HEK293T (cell line): ENCODE data around the gene ZNF718.
"Not testable (repeated sequence)": the region's sequence is repeated elsewhere in the genome, so short reads cannot be mapped to it uniquely, and the experiment has no call there.

Experiments used
- CTCF ChIA-PET: fragments of 350-600 bp; formaldehyde crosslinking; extraction: SDS; loops from one replicate; lab custom pipeline; 2021; ENCODE audit warnings: antibody characterized with exemption, inconsistent platforms; lab: Yijun Ruan, JAX
- POLR2A ChIA-PET: fragments of 350-600 bp; formaldehyde crosslinking; extraction: SDS; loops from one replicate; lab custom pipeline; 2020; ENCODE audit warnings: antibody characterized with exemption, inconsistent platforms; lab: Yijun Ruan, JAX
- DNase-seq: peaks from one replicate; pipeline ENCODE4 v3.0.0; 2012; ENCODE audit warnings: mixed read lengths; ENCODE audit errors: extremely low spot score
- ARNT ChIP-seq: fragments of 450-650 bp; IDR thresholded peaks from 2 replicates; pipeline ENCODE4 v1.6.1; 2017; ENCODE audit warnings: mild to moderate bottlenecking
- BHLHE40 ChIP-seq: fragments of 450-650 bp; IDR thresholded peaks from 2 replicates; pipeline ENCODE4 v1.6.1; 2016; ENCODE audit warnings: mild to moderate bottlenecking, moderate library complexity, borderline replicate concordance
- CTBP1 ChIP-seq: fragments of 450-650 bp; IDR thresholded peaks from 2 replicates; pipeline ENCODE4 v1.6.1; 2016; ENCODE audit warnings: borderline replicate concordance
- ELF4 ChIP-seq: fragments of 450-650 bp; IDR thresholded peaks from 2 replicates; pipeline ENCODE4 v1.6.1; 2017; ENCODE audit warnings: antibody characterized with exemption
- FOXA1 ChIP-seq: fragments of 450-650 bp; IDR thresholded peaks from 2 replicates; pipeline ENCODE4 v1.6.1; 2016; ENCODE audit warnings: mild to moderate bottlenecking
- FOXK2 ChIP-seq: fragments of 450-650 bp; IDR thresholded peaks from 2 replicates; pipeline ENCODE4 v1.6.1; 2016; ENCODE audit warnings: mild to moderate bottlenecking
- FOXM1 ChIP-seq: fragments of 450-650 bp; IDR thresholded peaks from 2 replicates; pipeline ENCODE4 v1.6.1; 2017; ENCODE audit warnings: mild to moderate bottlenecking, borderline replicate concordance
- HDGF ChIP-seq: fragments of 450-650 bp; IDR thresholded peaks from 2 replicates; pipeline ENCODE4 v1.6.1; 2017; ENCODE audit warnings: antibody characterized with exemption, borderline replicate concordance
- L3MBTL2 ChIP-seq: fragments of 450-650 bp; conservative IDR thresholded peaks from 2 replicates; pipeline ENCODE4 v1.6.1; 2016; ENCODE audit warnings: mild to moderate bottlenecking
- LEF1 ChIP-seq: fragments of 450-650 bp; IDR thresholded peaks from 2 replicates; pipeline ENCODE4 v1.6.1; 2017; ENCODE audit warnings: mild to moderate bottlenecking, borderline replicate concordance
- NFRKB ChIP-seq: fragments of 450-650 bp; IDR thresholded peaks from 2 replicates; pipeline ENCODE4 v1.6.1; 2016; ENCODE audit warnings: mild to moderate bottlenecking, moderate library complexity
- PKNOX1 ChIP-seq: fragments of 450-650 bp; IDR thresholded peaks from 2 replicates; pipeline ENCODE4 v1.6.1; 2016
- SP1 ChIP-seq: fragments of 450-650 bp; IDR thresholded peaks from 2 replicates; pipeline ENCODE4 v1.6.1; 2017
- SUZ12 ChIP-seq: fragments of 450-650 bp; IDR thresholded peaks from 2 replicates; pipeline ENCODE4 v1.6.1; 2016; ENCODE audit warnings: mild to moderate bottlenecking
- TARDBP ChIP-seq: fragments of 450-650 bp; IDR thresholded peaks from 2 replicates; pipeline ENCODE4 v1.6.1; 2016
- ZNF384 ChIP-seq: fragments of 450-650 bp; IDR thresholded peaks from 2 replicates; pipeline ENCODE4 v1.6.1; 2016

Gene ZNF718

DNA sequence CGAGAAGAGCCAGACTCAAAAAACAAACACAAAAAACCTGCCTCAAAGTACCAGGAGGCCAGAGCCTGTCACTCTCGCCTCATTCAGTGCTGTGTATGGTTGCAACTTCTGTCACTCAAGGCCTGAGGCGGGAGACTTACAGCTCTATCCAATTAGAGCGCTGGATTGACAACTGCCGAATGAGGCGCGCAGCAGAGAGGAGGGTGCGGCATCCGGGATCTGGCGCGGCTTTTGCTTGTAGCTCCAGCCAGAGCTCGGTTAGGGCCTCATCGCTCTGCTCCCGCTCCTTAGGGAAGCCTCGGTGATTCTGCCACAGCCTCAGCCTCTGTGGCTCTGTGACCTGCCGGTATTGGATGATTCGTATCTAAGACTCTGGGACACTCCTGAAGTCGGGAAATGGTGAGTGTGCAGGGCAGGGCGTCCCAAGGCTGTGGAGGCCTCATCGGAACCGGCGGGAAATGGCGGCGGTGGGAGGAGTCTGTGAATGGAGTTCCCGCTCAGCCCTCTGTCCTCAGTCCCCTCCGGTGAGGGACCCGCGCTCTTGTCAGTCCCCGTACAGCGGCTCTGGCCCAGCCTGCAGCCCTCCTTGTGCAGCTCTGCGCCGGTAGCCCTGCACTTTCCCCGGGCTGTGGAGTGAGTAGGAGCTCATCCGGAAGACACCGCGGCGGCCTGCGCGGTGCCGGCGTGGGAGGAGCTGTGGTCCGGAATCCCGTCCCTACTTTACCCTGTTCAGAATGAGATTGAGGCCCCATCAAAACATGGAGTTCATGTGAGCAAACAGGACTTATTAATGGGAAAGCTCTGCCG, at the start of gene ZNF718:
Gene ZNF718 (plus strand): TSS at position 227 of the 807 bp plus-strand sequence. CDS start 170 bp downstream, at position 397.
- DNase-seq: no peak
- CTCF ChIA-PET: interaction anchor here (0.6 kb wide), 1 partner anchor 17 kb away, joined by 11 read pairs; no protein-coding TSS in a partner anchor
- POLR2A ChIA-PET: interaction anchor here (0.6 to 1.7 kb wide), 10 partner anchors 8 to 807 kb away, joined by 3 to 11 read pairs (median 4); partner anchors contain the start of genes GAK and TMEM175
- TF ChIP-seq BHLHE40: no peak
- no peak for TF ChIP-seq HDGF
- TF ChIP-seq L3MBTL2: no peak
- TF ChIP-seq PKNOX1: peak; percentile 28; the same call in 1 of the 2 replicates

DNA sequence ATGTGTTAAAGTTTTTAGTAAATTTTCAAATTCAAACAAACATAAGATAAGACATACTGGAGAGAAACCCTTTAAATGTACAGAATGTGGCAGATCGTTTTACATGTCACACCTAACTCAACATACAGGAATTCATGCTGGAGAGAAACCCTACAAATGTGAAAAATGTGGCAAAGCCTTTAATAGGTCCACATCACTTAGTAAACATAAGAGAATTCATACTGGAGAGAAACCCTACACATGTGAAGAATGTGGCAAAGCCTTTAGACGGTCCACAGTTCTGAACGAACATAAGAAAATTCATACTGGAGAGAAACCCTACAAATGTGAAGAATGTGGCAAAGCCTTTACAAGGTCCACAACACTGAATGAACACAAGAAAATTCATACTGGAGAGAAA, 38.4 kb upstream of the ZNF718 start:
- POLR2A ChIA-PET: no interaction called here
- CTCF ChIA-PET: no interaction called here
- no peak for DNase-seq
- TF ChIP-seq FOXA1: no peak
- TF ChIP-seq SP1: no peak
- TF ChIP-seq CTBP1: no peak
- no peak for TF ChIP-seq TARDBP
- TF ChIP-seq ARNT: no peak
- no peak for TF ChIP-seq LEF1
- TF ChIP-seq HDGF: no peak
- no peak for TF ChIP-seq ELF4
- no peak for TF ChIP-seq FOXK2
- no peak for TF ChIP-seq FOXM1
- TF ChIP-seq NFRKB: no peak
- TF ChIP-seq BHLHE40: no peak
- no peak for TF ChIP-seq SUZ12
- TF ChIP-seq ZNF384: no peak
- TF ChIP-seq L3MBTL2: no peak

GRCh38 chr4:86559-87324, 37.6 kb upstream of the ZNF718 start:
- DNase-seq, CTCF ChIA-PET, POLR2A ChIA-PET: not testable (repeated sequence)

DNA sequence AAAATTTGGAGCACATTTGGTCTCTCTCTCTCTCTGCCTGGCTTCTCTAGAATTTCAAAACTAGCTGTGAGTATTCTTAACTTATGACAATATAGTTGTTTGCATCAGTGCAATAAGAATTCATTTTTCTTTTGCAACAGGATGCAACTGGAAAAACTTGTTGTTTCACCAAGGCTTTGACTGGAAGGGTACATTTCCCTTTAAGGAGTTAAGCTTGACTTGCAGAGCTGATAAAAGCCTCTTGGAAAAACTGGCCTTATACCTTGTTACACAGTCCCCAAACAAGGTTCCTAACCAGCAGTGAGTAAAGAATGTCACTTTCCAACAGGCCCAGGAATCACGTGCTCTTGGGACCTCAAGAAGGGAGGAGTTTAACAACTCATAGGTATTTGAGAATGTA, 25.9 kb upstream of the ZNF718 start:
- ChIA-PET POLR2A (no interaction called here), CTCF (no interaction called here)
- TF ChIP-seq NFRKB: no peak
- no peak for TF ChIP-seq SUZ12
- no peak for TF ChIP-seq FOXA1
- no peak for TF ChIP-seq ARNT
- no peak for TF ChIP-seq PKNOX1
- no peak for TF ChIP-seq LEF1
- no peak for TF ChIP-seq TARDBP
- TF ChIP-seq FOXM1: no peak
- TF ChIP-seq SP1: no peak
- no peak for TF ChIP-seq HDGF
- no peak for TF ChIP-seq CTBP1
- DNase-seq: no peak

DNA sequence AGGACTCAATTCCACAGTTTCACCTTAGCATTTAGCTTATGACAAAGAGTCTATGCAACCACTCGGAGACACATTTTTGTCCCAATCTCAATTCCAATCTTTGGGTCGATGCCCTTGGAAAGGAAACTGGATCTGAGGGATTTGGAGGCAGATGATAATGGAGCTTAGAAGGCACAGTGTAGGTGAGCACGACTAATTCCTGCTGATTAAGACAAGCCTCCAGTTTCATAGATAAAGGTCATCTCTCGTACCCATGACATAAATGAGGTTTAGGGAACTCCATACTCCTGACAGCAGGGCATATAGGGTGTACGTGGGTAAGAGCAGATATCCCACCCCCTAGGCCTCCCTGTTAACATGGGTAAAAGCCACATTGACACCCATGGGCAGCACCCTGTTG, 24.4 kb upstream of the ZNF718 start:
- no peak for DNase-seq
- TF ChIP-seq CTBP1 (no peak), LEF1 (no peak), ZNF384 (no peak), ARNT (no peak), ELF4 (no peak), FOXK2 (no peak), FOXM1 (no peak), NFRKB (no peak)
- ChIA-PET CTCF (no interaction called here), POLR2A (no interaction called here)

DNA sequence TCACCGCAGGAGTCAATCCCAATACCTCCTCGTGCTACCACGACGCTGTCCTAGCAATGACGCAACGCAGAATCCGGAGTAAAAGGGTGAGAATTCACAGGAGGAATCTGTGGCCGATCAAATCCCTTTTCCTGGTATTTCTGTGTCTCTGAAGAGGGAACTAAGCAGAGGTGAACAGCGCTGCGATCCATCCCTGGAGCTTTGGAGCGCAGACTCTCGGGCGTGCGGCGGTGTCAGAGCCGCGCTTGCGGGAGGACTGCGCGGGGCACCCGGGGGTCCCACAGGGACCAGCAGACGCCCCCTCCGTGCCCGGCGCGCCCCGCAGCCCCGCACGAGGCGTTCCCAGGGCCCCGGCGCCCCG, 17.2 kb upstream of the ZNF718 start:
- DNase-seq: no peak
- TF ChIP-seq FOXM1: no peak
- TF ChIP-seq BHLHE40: no peak
- TF ChIP-seq ARNT: no peak
- no peak for TF ChIP-seq CTBP1
- no peak for TF ChIP-seq TARDBP
- no peak for TF ChIP-seq L3MBTL2
- no peak for TF ChIP-seq SUZ12
- no peak for TF ChIP-seq NFRKB
- no peak for TF ChIP-seq FOXA1
- no peak for TF ChIP-seq HDGF
- TF ChIP-seq SP1: no peak
- CTCF ChIA-PET: no interaction called here
- POLR2A ChIA-PET: no interaction called here
